ENCODE measurements around the gene RABL2B.

The RABL2B gene

DNA sequence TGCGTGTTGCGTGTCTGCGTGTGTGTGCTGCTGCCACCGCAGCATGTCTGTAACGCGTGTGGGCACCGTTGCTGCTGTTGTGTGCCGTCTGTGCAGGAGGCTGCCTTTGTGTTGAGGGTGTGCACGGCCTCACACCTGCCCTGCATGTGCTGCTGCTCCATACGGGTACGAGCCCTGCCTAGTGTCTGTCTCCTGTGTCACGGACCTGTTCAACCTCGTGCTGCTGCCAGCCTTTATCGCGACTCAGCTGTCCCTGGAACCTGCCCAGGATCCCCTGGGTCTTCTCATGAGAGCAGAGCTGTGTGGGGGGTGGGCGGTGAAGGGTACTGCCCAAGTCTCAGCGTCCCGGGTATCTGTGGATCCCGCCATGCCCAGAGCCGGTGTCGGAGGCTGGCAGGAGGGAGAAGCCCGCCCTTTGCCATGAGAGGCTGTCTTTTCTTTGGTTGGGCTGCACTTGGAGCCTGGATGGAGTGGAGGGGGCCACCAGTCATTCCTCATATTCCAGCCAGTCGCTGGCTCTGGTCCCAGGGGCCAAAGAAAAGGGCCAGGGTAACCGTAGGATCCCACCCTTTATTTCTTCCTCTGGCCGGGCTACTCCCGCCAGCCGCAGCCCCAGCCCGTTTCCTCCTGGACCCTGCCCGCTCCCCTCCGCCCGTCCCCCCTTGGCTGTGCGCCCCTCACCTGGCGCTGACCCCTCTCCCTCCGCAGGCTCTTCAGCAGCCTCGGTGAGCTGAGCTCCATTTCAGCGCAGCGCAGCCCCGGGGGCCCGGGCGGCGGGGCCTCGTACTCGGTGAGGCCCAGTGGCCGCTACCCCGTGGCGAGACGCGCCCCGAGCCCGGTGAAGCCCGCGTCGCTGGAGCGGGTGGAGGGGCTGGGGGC, 53.2 kb downstream of the RABL2B start:
- TF ChIP-seq, protein P1, sequence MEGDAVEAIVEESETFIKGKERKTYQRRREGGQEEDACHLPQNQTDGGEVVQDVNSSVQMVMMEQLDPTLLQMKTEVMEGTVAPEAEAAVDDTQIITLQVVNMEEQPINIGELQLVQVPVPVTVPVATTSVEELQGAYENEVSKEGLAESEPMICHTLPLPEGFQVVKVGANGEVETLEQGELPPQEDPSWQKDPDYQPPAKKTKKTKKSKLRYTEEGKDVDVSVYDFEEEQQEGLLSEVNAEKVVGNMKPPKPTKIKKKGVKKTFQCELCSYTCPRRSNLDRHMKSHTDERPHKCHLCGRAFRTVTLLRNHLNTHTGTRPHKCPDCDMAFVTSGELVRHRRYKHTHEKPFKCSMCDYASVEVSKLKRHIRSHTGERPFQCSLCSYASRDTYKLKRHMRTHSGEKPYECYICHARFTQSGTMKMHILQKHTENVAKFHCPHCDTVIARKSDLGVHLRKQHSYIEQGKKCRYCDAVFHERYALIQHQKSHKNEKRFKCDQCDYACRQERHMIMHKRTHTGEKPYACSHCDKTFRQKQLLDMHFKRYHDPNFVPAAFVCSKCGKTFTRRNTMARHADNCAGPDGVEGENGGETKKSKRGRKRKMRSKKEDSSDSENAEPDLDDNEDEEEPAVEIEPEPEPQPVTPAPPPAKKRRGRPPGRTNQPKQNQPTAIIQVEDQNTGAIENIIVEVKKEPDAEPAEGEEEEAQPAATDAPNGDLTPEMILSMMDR (IDR thresholded peaks at IDR 0.05): no peak

DNA sequence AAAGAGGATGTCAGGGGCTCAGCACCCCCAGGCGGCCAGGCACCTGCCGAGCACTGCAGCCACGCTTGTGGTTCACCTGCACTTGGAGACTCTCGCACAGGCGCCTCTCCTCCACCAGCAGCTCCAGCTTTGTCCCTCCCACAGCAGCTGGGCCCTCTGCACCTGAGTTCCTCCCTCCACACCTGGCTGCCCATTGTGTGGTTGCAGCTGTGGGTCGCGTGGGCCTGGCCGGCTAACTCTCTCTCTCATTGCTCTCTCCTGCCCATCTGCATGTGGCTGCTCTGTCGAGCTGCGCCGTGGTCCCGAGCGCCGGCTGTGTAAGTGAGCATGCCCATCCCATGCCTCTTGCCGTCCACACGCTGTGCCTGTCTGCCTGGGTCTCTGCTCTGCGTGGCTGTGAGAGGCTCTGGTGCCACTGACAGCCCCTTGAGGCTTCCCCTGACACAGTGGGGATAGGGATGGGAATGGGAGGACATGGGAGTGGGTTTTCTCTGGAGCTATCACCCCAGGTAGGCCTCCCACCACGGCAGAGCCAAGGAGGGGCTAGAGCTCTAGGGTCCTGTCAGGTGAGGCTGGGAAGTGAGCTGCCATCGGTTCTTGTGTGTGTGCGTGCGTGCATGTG, 53.9 kb downstream of the RABL2B start:
- TF ChIP-seq, protein P1 (IDR thresholded peaks at IDR 0.05): no peak

DNA sequence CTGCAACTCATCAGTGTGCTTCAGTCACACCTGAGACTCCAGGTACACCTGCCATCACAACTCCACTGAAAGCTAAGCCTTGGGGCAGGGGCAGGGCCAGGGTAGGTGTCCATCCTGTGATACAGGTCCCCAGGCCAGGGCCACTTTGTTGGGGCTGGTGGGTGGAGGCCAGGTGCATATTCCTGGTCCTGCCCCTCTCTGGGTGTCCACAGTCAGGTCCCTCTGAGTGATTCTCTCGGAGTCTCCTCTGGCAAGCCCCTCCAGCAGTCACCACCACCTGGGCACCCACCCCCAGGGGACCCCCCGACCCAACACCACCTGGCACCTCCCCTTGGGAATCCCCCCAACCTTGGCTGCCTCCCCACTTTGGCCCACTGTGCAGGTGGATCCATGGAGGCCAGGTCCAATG, 54.9 kb downstream of the RABL2B start:
- TF ChIP-seq, protein P1 (IDR thresholded peaks at IDR 0.05): no peak

DNA sequence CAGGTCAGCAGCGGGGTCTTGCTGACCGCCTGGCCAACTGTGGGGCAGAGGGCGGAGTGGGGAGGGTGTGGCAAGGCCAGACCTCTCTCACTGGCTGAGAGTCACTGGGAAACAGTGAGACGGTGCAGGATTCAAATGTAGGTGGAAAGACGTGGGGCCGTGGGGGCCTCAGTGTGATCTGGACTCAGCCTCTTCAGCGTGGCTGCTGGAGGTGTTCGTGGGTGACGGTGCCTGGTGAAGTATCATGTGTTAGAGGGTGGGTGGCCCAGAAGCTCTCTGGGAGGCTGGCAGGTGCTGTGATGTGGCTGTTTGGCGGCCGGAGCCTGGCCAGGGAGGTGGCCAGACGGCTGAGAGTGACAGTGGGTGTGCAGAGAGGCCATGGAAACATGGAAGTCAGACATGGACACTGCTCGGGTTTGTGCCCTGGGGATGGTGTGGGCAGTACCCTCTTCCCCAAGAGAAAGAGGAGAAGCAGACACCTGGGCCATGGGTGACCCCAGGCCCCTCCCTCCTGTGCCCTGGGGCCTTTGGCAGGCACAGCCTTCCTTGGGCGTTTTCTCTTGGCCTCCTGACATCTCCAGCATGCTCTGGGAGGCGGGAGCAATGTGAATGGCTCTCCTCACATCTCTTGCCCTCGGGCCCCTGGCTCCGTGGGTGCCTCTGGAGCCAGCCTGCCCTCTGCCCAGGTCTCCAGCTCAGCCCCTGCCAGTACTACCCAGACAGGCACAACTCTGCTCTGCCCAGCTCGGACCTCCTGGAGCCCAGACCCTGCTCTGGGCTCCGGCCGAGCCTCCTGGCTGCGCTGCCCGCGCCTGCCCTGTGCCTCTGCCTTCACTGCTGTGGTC, 55.5 kb downstream of the RABL2B start:
- TF ChIP-seq, protein P1 (IDR thresholded peaks at IDR 0.05): no peak

DNA sequence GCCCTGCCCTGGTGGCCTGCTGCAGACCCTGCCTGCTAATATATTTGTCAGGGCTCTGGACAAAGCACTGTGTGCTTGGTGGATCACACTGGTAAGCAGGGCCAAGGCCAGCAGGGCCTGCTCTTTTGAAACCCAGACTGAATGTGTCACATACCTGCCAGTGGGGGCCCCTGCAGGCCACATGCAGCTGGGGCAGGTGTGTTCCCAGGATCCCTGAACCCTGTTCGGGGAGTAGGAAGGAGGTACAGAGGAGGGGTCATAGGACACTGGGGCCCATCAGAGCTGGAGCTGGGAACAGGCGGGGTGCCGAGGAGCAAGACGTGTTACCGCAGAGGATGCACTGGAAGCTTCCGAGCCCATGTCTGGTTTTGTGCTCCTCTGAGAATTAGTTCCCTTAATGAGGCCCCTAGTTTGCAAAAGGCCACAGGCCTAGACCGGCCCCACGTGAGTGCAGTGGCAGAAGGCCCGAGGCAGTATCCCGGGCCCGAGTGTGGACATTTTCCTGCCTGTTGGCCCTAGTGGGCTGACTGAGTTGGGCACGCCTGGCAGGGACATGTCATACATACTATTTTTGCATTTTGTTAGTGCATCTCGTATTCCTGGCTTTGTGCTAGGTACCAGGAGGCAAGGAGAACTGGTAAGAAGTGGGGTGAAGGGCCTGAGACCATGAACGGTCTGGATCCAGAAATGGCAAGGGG, 56.6 kb downstream of the RABL2B start:
- TF ChIP-seq, protein P1 (IDR thresholded peaks at IDR 0.05): no peak

DNA sequence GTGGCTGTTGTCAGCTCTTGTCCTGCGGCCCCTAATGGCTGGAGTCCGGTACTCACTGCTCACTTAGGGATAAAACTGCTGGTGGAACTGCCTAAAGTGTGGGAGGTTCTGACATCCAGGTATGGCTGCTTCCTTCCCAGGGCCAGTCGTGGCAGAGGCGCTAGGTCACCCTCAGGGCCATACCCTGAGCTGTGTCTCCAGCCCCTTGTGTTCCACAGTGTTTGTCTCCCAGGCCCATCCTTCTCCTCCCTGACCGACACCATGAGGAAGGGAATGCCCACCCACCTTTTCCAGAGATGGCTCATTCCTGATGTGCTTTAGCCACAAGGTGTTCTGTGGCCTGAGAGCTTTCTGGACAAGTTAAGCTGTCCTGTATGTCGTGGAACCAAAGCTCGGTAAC, 57.8 kb downstream of the RABL2B start:
- TF ChIP-seq, protein P1 (IDR thresholded peaks at IDR 0.05): no peak

DNA sequence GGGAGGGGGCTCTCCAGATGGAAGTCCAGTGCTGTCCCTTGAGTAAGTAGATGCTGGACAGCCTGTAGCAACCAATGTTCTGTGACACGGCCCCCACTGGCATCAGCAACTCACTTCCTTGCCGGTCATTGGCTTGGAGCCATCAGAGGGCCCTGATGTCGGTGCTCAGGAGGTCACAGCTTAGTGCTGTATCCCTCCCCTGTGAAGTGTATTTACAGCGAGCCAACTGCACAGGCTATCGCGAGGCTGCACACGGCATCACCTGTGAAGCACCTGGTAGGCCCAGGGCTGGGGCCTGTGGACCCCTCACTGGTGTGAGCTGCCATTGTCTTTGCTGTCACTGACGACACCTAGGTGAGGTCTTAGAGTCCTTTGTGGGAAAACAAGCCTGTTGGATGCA, 58.8 kb downstream of the RABL2B start:
- TF ChIP-seq, protein P1 (IDR thresholded peaks at IDR 0.05): no peak
